Mammary epithelial cell (primary cell): ENCODE measurements around the gene TYSND1.

ENCODE experiments used
- EZH2 ChIP-seq: IDR thresholded peaks from 2 replicates; pipeline ENCODE4 v1.6.1; 2012; ENCODE audit warnings: low read length, inconsistent platforms, borderline replicate concordance
- TF ChIP-seq, protein P1 (sequence below), 2 donors: IDR thresholded peaks in 1 of 2; conservative IDR thresholded peaks in 1 of 2; 2 replicates each; pipeline ENCODE4 v1.5.1; 2011 to 2012; ENCODE audit warnings: inconsistent platforms in 2 of 2, low read length in 2 of 2, mild to moderate bottlenecking in 2 of 2, control low read depth in 1 of 2, low read depth in 1 of 2; ENCODE audit not compliant: insufficient read depth in 1 of 2; ENCODE audit errors: extremely low read depth in 1 of 2

- TF ChIP-seq, protein P1, sequence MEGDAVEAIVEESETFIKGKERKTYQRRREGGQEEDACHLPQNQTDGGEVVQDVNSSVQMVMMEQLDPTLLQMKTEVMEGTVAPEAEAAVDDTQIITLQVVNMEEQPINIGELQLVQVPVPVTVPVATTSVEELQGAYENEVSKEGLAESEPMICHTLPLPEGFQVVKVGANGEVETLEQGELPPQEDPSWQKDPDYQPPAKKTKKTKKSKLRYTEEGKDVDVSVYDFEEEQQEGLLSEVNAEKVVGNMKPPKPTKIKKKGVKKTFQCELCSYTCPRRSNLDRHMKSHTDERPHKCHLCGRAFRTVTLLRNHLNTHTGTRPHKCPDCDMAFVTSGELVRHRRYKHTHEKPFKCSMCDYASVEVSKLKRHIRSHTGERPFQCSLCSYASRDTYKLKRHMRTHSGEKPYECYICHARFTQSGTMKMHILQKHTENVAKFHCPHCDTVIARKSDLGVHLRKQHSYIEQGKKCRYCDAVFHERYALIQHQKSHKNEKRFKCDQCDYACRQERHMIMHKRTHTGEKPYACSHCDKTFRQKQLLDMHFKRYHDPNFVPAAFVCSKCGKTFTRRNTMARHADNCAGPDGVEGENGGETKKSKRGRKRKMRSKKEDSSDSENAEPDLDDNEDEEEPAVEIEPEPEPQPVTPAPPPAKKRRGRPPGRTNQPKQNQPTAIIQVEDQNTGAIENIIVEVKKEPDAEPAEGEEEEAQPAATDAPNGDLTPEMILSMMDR (conservative IDR thresholded peaks at IDR 0.05 in 1 of 2, IDR thresholded peaks at IDR 0.05 in 1 of 2; ENCODE audit: extremely low read depth in 1 of 2, insufficient read depth in 1 of 2, low read depth in 1 of 2, low read length in 2 of 2) = no peak
- no peak for TF ChIP-seq EZH2
Measured at GRCh38 chr10:70126700-70127395, 19.7 kb downstream of the TYSND1 start.
